Stimulated activated CD4-positive, alpha-beta T cell treated with anti-CD3 and anti-CD28 coated beads, Interleukin-15, amount 100 ng/mL, for 48 hours (primary cell): ENCODE data around the gene RASAL2.
"Not testable (repeated sequence)": the region's sequence is repeated elsewhere in the genome, so short reads cannot be mapped to it uniquely, and the experiment has no call there.

Experiments
- DNase-seq, 2 donors: peaks; one replicate each; pipeline ENCODE4 v3.0.0-alpha.2; 2020; ENCODE audit warnings: low read depth in 2 of 2

The RASAL2 gene

GRCh38 chr1:178490967-178491366 lies 397.1 kb downstream of the RASAL2 start:
- DNase-seq: no peak

DNA sequence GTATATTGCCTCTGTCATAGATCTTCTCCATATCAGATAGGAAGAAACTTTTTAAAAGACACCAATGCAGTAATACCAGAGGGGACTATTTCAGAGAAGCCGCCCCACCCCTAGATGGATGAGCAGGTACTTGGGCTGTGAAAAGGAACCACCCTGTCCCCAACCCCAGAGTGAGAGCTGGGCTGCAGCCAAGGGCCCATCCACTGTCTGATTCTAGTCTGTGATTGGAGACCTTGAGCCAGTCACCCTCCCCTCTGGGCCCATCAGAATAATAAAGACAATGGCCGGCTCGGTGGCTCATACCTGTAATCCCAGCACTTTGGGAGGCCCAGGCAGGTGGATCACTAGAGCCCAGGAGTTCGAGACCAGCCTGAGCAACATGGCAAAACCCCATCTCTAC lies 397.8 kb downstream of the RASAL2 start:
- DNase-seq: no peak

DNA sequence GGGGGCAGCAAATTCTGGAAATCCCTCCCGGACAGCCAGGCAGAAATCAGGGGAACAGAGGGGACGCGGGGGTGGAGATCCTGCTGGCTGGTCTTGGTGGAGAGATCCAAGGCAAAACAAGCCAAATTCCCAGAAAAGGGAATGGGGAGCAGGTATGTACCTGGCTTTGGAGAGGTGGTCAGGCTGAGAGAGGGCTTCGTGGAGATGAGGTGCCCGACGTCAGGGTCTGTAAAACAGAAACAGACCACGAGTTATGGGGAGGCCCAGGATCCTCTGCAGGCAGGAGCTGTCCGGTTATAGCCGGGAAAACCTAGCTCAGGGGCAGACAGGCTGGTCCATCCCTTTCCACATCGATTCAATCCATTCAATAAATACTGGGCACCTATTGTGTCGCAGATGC lies 398.4 kb downstream of the RASAL2 start:
- no peak for DNase-seq

DNA sequence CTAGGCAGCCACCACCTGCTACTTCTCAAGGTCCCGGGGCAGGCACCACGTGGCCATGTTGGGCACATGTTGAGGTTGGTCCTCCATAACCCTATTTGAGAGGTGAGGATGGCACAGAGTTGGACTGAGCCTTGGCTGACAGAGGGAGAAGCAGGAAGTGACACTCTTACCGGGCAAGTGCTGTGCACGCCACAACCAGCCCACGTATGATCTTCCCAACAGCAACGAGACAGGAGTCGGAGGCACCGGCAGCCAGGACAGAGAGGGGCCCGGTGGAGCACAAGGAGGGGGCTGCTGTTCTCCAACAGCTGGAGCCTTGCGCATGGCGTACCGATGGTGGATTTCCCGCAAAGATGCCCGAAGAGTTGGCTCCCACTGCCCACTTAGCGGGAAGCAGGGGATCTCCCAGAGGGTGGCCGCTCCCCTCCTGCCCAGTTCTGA lies 399.4 kb downstream of the RASAL2 start:
- DNase-seq: no peak

- no peak for DNase-seq
These were observed 400.7 kb downstream of the RASAL2 start for GRCh38 chr1:178494569-178494971.

DNA sequence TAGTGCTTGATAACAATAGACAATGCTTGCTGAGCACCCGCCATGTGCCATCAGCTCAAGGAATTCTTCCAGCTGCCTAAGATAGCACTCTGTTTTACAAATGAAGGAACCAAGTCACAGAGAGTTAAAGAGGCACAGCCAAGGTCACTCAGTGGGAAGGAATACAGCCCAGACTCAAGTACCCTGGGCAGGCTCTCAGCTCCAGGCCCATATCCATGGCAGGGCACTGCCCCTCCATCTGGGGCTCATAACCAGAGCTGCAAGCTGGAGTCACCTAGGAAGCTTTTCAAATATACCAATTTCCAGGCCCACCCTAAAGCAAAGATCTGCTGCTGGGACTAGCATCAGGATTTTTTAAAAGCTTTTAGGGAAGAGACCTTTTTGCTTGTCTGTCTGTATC lies 401.3 kb downstream of the RASAL2 start:
- no peak for DNase-seq

DNA sequence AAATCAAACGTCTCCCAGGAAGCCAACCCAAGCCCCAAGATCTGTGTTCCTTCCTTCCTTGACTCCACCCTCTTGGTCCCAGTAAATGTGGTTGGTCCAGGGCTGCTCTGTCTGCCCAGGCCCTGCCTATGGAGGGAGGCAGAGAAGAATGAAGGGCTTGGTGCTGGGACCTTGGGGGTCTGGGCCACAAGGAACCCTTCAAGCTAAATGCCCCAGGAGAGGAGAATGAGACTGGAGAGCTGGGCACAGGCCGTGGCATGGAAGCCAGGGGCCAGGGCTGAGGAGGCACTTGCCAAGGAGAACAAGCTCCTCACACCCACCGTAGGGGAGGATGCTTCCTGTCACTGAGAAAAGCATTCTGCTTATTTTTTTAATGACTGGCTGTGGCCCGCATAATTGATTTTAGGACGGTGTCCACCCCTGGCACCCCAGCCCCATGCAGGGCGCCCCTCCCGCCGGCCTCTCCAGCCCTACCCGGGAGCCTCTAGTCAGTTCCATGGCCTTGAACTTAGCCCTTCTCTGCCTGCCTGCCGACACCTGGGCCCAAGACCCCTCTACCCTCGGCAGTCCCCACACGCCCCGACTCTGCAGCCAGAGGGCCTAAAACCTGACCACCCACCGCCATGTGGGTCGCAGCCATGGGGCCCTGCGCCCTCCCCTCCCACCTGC lies 402.0 kb downstream of the RASAL2 start:
- no peak for DNase-seq

- DNase-seq: no peak
These were observed 402.7 kb downstream of the RASAL2 start, which contains the start of gene CLEC20A for GRCh38 chr1:178496410-178497135. Gene CLEC20A (minus strand): TSS chr1:178496964. CDS start chr1:178496939, 25 bp downstream.

- DNase-seq: no peak
These were observed 404.1 kb downstream of the RASAL2 start for GRCh38 chr1:178497903-178498478.

GRCh38 chr1:178498896-178499675 lies 405.2 kb downstream of the RASAL2 start:
- no peak for DNase-seq

DNA sequence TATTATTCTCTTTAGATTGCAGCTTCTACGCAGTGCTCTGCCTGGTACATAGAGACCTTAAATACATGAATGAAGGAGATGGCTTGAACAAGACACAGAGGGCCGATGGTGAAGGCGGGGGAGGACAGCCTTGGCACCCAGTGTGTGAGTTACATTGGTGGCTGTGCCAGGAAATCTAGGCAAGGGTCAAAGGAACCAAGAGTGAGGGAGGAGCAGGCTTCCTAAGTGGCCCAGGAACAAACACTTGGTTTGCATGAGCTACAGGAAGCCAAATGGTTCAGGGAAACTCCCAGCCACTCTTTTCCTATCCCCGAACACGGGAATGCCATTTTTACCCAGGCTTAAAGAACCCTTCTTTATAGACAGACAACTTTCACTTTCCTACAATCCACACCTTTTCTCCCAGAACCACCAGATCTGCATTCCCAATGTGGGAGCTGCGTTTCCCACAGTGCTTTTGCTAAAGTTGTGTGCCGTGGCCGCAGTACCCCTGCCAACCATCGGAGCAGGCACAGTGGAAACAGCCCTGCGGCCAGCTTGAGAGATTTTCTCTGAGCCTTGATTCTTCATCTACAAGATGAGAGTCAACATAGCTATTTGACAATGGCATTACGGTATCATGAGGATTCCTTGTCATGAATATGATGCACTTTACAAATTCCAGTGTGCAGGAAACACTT lies 406.3 kb downstream of the RASAL2 start:
- no peak for DNase-seq

DNA sequence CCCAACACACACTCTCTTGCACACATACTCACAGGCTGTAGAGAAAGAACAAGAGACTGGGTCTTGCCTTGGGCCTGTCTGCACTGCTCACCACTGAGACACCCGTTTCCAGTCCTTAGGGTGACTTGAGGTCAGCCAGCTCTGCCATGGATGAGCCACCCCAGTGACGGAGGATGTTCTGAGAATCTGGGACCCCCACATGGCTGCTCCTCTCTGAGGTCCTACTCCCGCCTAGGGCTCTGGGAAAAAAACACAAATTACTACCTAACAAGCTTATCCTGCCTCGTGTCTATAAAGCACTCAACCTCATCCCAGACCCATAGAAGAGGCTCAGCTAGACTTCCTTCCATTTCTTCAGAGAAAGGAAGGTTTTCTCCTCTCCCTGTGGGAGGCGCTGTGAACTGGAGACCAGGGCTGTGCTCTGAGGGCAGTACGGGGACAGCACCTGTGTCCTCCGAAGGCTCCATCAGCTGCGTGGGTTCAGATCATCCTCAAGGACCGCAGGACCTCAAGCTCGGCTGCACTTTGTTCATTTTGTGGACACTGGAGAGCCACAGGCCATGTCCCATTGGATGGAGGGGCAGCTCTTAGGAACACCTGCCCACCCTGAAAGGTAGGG lies 407.1 kb downstream of the RASAL2 start:
- DNase-seq: no peak

GRCh38 chr1:178501705-178502329 lies 407.9 kb downstream of the RASAL2 start:
- DNase-seq: peak; percentile 38 to 53

DNA sequence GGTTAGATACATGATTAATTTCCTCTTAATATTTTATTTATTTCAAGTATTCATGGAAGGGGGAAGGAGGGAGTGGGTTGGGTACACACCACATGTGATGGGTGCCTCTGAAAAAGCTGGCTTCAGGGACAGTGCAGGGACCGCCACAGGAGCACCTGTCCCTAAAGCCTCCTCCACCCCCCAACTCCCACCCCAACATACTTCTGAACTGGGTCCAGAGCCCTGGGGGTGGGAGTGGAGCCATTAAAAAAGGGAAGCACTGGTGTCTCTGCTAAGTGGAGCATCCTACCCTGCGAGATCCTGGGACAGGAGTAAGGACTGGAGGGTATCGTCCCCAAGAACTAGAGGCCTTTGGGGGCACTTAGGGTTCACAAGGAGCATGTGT lies 408.4 kb downstream of the RASAL2 start:
- DNase-seq: no peak

DNA sequence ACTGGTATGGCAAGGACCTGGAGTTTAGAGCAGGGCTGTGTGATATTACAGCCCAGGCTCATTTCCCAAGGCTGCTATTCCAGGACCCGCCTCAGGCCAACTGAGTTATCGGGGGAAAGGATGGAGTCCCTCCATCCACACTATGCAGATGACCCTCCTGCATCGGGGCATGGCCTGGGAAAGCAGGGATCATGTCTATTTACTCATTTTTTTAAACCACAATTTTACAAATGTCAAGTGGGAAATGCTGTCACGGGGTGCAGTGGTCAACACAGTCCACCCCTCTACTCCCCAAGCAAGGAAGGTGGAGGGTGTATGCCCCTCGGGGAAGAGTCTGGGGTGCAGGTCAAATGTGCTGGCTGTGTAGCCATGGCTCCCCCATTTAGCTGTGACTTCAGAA lies 409.0 kb downstream of the RASAL2 start:
- no peak for DNase-seq

- not testable (repeated sequence) for DNase-seq
These were observed 409.4 kb downstream of the RASAL2 start for GRCh38 chr1:178503316-178503715.

DNA sequence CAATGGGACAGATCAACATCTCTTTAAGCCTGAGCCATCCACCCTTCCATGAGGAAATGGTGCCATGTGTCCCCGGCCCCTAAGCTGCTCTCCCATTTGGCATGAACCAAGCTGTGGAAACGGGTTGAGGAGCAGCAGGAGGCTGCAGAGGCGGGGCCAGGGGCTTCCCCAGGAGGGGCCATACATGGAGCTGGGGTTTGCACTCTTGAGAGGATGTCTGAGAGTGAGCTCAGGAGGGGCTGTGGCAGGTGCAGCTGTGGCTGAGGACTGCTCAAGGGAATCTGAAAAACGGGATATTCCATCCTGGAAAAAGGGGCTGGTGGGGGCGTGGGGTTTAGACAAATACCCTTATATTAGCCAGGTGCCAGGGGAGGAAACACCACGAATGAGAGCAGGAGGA lies 409.9 kb downstream of the RASAL2 start:
- DNase-seq: no peak

- no peak for DNase-seq
These were observed 410.4 kb downstream of the RASAL2 start for GRCh38 chr1:178504286-178504685.

DNA sequence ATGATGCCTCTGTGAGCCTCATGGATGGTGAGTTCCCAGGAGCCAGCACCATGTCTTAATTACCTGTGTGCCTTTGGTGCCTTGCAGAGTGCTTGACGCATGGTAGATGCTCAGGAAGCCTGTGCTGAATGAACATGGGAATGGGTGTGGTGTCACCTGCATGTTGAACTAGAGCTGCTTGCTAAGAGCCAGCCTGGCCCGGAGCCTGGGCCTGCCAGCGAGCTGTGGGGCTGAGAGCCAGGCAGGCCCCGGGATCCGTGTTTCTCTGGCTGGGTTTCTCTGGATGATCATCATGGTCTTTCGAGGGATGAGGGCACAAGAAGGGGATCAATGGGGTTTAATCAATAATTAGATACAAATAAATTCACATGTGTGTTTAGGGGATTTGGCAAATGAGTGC lies 412.3 kb downstream of the RASAL2 start:
- no peak for DNase-seq

GRCh38 chr1:178506669-178507068 lies 412.8 kb downstream of the RASAL2 start:
- DNase-seq: no peak
